DMS114 treated with DMSO at 0.1 percent for 48 hours (cell line): Measurements from ENCODE around the gene ZNF550.

ENCODE experiments used
- DNase-seq: peaks from one replicate; lab custom pipeline; 2025; ENCODE audit not compliant: unreplicated experiment; lab: John Stamatoyannopoulos, UW

ZNF550 gene

DNA sequence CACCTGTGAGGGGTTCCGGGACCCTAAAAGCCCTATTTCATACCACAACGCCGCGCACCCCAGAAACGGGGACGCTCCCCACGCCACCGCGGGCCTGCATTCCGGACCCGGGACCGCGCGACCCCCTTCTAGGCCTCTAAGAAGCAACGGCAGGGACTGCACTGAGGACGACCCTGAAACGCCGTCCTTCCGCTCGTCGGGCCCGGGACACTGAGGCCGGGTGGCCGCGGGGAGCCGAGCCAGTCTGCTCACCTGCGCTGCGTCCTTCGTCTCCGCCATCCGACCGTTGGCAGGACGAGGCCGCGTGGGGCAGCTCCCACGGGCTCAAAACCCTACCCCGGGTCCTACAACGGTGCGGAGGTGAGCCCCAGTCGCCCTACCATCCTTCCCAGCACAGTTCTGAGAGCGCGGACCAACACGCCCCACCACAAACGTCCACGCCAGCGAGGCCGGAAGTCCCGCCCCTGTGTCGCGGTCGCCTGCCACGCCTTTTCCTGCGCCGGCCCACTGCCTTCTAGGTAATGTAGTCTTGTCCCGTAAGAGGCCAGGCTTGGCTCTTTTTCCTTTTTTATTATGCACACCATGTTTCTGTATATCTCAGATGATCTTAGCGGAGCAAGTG lies at the start of gene ZNF550:
TSS of gene ZNF550 (minus strand) at position 460 of the 622 bp plus-strand sequence. CDS start at position 279, 181 bp downstream.
- DNase-seq: peak; percentile 84

DNA sequence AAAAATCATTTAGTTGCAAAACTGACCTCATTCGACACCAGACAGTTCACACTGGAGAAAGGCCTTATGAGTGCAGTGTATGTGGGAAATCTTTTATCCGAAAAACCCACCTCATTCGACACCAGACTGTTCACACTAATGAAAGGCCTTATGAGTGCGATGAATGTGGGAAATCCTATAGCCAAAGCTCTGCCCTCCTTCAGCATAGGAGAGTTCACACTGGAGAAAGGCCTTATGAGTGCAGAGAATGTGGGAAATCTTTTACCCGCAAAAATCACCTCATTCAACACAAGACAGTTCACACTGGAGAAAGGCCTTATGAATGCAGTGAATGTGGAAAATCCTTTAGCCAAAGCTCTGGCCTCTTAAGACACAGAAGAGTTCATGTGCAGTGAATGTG lies 47.3 kb upstream of the ZNF550 start:
- DNase-seq: no peak

DNA sequence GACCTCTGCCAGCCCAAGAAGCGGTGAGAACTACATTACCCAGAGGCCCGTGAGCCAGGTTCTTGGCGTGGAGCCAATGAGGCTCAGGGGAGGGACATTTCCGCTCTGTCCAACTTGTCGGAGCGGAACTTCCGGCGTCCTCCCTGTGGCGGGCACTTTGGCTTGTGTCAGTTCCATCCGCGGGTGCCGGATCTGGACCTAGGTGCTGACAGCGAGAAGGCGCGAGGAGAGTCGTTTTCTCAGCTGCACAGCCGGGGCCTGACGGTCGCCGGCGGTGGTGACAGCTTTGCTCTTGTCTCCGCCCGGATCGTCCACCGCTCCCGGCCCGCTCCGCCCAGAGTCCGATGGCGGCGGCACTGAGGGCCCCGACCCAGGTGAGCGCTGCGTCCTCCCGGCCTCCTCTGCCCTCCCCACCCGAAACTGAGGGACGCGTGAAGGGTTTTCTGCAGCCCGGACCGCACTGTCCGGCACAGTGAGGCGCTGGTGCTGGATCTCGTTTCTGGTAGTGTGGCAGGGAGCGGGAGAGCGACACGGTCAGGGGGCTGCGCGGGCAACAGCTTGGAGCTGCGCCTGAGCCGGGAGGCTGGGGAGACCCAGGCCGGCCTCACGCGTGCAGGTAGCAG lies 40.2 kb upstream of the ZNF550 start, which contains the start of gene ZNF530:
TSS of gene ZNF530 (plus strand) at position 125 of the 623 bp plus-strand sequence. CDS start 4,461 bp downstream, outside the sequence.
- DNase-seq: peak; percentile 76

DNA sequence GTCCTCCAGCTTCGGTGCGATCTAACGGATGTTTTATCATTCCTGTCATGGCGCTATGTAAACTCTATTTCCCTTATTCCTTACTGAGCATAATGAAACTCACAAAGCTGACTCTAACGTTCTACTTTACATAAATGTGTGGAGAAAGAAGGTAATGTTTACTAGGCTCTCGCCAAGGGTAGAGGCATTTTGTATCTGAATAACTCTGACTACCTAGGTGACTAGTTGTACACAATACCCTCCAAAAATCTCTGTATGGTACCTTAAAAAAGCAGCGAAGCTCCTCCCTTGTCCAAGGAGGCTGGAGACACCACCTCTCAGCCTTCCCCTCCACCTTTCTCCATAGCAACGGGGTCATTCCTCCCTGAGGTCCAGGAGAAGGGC lies 39.7 kb upstream of the ZNF550 start:
- DNase-seq: no peak

DNA sequence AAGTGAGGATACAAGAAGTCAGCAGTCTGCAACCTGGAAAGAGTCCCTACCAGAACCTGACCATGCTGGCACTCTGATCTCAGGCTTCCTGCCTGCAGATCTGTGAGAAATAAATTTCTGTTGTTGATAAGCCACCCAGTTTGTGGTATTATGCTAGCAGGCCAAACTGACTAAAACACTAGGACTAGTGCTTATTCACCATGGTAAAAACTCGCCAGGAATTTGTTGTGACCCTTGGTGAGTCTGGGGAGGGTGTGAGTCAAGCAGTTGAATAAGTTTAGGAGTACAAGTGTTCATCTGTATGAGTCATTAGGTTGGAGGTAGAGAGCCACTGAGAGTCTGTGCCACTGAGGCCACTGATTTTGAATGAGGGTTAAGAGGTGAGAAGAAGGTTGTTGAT lies 27.9 kb upstream of the ZNF550 start:
- DNase-seq: no peak

DNA sequence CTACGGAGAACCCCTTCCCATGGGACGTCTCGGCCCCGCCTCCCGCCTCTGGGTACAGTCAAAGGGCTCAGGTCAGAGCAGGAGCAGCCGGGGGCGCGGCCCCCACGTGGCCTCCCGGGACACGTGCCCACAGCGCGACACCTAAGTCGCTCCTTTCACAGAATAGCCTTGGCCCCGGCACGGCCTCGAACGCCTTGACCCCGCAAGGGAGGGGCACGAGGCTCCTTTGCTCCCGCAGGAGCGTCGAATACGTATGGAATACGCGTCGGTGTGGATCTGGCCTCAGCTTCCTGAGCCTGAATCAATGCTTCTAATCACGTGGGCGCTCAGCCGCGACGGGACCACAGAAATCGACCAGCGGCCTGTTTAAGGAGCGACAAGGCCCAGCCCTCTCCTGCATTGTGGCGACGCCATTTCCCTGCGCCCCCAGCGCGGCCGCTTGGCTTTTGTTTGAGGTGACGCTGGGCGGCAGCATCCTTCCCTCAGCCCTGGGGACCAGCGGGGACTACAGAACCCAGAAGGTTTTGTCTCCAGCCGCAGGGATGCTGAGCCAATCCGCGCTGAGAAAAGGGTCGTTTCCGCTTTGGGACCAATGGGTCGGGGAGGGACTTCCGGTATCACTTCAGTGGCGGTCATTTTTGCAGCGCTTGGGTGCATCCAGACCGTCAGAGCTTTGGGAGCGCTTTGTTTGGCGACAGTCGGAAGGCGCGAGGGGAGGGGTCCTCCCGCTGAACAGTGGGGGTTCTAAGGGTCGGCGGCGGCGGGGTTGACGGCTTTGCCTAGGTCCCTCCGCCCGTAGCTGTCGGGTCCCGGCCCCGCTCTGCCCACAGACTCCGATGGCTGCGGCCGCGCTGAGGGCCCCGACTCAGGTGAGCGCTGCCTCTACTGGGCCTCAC lies 24.1 kb upstream of the ZNF550 start, which contains the start of gene ZIK1:
TSS of gene ZIK1 (plus strand) at position 625 of the 896 bp plus-strand sequence. CDS start at position 837, 212 bp downstream.
- DNase-seq: peak; percentile 88

DNA sequence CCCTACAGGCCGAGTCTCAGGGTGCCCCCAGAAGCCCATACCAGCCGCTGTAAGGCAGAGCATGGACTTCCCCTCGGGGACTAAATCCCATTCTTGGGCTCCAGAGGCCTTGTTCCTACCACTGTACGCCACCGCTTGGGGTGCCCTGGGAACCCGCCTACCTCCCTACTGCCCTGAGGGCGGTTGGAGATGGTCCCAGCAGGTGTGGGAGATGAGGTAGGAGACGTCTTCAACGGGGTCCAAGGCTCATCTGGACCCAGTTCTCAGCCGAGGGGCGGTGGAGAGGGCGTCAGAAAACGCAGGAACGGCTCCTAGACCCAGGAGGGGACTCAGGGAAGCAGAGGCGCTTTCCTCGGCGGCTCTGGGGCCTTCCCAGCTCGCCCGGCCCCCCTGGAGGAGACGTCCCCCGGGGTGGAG lies 23.4 kb upstream of the ZNF550 start:
- DNase-seq: no peak

DNA sequence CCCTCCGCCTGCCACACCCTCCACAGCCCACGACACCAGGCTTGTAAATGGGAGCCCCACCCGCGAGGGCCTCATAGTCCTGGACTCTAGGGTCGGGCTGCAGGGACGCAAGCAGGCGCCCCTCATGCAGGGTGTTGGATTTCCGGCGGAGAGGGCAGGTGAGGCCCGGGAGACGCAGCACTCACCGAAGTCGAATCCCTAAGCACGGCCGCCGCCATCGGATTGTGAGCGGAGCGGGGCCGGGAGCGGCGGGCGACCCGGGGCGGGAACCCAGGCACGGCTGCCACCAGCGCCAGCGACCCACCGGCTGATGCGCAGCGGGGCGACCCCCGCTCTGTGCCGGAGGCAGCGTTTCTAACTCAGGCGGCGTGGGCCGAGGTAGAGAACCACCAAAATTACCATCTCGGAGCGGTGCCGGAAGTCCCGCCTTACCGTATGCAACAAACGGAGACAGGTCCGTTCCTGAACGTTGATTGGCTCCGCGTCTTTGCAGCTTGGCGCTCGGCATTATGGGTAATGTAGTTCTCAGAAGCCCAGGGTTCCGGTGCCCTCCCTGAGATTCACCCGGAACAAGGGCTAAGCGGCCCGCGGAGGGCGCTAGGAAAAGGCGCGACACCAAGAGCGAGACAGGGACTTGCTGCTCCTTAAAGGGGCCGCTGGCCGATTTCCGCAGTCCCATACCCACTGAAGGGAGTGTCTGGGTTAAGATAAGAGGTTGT lies 19.0 kb upstream of the ZNF550 start, which contains the start of gene ZNF416:
TSS of gene ZNF416 (minus strand) at position 425 of the 719 bp plus-strand sequence. CDS start at position 218, 207 bp downstream.
- DNase-seq: peak; percentile 97

DNA sequence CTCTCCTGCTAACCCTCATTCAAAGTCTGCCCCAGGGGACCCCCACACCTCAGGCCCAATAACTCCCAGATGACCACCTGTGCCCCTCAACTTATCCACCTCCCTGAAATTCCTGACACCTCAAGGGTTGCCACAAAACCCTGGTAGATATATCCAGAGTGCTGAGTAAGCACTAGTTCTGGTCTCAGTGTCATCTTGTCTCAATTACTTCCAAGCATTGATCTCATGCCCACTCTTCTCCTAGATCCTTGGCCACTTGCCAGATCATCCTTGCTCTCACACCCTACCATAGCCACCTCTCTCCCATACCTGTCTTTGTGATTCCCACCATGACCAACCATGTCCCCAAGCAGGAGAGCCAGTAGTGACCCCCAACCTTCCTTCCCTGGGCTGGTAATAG lies 17.0 kb upstream of the ZNF550 start:
- DNase-seq: no peak

DNA sequence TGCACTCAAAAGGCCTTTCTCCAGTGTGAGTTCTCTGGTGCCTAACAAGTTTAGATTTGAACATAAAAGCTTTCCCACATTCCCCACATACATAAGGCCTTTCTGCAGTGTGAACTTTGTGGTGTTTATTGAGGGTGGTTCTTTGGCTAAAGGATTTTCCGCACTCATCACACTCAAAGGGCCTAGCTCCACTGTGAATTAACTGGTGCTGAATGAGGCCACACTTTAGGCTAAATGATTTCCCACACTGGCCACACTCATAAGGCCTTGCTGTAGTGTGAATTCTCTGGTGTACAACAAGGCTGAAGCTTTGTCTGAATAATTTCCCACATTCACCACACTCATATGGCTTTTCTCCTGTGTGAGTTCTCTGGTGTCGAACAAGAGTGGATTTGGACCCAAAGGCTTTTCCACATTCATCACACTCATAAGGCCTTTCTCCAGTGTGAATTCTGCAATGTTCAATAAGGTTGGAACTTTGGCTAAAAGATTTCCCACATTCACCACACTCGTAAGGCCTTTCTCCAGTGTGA lies 12.8 kb upstream of the ZNF550 start:
- DNase-seq: no peak

DNA sequence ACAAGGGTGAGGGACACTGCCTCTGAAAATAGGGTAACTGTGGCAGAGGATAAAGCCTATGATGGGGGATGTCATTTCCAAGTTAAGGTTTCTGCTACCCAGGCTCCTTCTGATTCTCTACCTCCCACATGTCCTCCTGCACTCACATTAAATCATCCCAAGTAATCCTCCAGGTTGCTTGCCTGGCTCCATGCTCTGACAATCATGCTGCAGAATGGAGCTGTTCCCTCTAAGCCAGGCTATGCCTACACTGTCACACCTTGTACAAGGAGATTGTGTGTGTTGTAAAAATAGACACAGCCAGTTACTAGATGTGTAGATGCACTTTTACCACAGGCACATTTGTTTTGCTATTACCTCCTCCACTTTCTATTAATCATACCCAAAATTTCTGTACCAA lies 11.0 kb upstream of the ZNF550 start:
- no peak for DNase-seq

DNA sequence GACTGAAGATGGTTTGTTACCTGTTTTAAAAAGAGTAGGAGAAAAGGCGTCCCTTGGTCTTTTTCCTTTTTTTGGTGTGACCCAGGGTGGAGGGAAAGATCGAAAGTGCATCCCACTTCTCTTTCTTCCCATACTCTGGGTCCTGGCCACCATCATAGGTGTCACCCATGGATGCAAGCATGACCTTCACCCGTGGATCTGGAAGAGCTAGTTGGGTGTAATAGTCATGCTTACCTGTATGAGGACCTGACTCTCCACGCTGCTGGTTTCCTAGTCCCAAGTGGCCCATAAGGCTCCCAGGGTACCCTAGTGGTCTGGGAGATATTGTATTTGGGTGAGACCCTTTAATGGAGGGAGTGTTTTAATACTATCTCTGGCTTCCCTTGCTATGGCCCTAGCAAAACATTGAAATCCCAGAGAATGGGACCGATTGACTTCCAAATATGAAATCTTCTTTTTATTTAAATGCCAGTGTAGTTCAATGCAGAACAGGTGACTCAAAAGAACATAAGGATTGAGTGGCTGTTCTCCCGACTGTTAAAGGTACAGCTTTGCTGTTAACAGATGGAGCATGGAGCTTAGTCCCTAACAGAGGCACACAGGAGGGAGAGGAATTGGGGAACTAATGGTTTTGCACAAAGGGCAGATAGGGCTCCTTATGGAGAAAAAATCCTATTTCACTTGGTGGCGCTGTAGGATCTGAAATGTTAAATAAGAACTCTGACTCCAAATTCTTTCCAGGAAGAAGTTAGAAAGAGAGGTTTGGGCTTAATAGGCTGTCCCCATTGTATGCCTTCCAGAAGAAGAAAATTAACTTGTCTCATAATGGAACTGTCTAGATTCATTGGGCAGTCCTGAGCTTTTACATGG lies 7.0 kb upstream of the ZNF550 start:
- no peak for DNase-seq

DNA sequence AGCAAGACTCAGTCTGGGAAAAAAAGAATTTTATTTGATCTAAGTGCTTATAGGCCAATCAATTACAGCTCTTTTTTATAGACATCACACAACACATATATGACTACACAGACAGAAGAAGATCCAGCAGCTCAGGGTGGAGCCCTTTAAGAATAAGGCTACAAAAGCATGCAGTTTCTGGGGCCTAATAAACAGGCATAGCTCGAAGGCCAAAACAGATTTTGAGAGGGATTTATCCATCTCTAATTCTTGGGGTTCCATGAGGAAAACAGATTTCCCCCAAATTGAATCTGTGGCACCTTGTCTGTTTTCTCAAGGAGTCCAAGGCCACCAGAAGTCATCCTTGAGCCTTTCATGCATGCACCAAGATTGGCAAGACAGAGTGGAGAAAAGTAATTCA lies 3.9 kb upstream of the ZNF550 start:
- no peak for DNase-seq

DNA sequence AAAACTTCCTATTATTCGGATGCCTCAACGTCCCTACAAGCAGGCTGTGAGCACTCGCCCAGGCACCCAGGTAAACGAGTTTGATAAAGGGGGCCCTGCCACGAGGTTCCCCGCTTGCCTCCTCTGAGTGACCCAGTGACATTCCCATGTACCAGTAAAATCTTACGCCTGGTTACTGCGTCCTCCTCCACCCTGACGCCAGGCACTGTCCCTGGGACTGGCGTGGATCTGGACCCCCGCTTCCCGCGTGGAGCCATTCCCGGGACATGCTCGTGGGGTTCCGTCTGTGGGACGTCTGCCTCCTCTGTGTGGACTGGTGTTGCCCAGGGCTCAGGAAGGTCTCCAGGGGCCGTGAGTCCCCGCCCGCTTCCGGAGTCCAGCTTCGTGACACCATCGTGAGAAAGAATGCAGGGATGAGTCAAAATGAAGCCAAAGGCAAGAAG lies 407 bp upstream of the ZNF550 start:
- DNase-seq: no peak

DNA sequence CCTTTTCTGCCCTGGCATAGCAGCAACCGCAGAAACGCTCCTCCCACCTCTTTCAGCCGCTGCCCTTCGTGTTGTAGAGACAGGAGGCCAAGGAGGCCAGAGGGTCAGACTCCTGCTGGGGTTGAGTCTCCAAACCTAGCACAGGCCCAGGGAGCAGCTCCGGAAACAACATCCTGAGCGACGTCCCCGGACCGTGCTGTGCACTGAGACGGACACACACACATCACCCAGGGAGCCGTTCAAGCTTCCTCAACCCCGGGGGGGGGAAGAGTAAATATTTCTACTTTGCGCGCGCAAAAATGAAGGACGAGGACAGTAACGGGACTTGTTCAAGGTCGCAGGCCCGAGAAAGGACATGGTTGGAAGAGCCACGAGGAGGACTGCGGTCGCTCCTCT lies 657 bp downstream of the ZNF550 start:
- DNase-seq: no peak

DNA sequence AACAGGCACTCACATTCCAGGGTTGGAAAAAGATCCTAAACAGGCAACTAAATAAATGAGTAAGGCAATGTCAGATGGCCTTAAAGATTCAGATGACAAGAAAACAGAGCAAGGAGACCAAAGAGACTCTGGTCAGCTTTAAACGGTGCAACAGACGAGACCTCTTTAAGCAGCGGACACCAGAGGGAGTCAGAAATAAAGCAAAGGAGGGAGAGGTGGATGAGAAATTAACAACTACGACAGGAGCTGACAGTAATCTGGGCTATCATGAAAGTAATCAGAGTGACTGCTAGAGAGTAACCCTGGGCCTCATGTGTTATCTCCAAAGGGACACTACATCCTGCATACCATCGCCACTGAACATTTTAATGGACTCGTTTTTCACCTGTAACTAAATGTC lies 1.1 kb downstream of the ZNF550 start:
- no peak for DNase-seq

DNA sequence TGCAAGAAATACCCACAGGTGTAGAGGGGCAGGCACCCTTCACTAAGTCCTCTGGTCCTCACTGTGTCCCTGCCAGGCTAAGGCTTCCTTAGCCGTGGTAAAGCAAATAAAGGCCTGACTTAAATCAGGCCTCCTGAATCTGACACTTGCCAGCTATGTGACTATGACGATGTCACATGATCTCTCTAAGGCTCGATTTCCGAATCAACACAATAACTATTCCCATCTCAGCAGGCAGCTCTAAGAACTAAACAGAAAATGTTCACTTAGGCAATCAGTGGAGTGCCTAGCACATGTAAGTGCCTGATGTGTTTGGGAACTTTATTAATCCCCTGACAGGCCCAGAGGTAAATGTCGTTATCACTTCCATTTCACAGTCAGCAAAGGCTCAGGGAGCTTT lies 2.0 kb downstream of the ZNF550 start:
- no peak for DNase-seq

DNA sequence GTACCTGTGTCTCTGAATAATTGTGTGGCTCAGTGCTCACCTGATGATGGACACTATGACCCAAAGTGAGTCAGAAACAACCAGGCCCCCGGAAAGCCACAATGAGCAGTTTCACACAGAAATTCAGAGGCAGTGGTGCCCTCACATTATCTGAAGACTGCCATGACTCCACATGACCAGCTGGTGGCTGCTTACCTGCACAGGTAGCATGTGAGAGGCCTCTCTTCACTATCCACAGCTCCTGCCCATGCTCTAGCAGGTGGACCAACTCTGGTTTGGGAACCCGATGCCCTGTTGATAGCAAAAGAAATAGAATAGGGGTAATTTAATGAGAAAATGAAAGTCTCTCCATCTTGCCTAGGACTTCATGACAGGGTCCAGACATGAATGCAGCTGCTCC lies 7.2 kb downstream of the ZNF550 start:
- DNase-seq: no peak

DNA sequence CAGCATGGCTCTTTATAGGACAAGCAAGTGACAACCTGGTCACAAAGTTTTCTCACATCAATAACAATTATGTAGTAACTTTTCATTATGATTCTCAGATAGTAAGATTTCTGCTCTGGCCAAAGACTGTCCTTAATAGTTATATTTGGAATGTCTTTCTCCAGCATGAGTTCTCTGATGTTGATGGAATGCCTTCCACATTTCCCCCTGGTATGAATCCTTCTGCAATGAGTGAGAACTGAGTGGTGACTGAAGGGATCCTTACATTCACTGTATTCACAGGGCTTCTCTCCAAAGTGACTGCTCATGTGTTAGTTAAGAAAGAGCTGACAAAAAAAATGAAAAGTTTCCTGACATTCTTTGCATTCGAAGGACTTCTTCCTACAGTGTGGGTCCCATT lies 13.2 kb downstream of the ZNF550 start:
- no peak for DNase-seq
